NCI-H128 (cell line): ENCODE data around the gene MCRIP2.

Experiments
- DNase-seq: peaks from one replicate; lab custom pipeline; 2025; ENCODE audit not compliant: unreplicated experiment; lab: John Stamatoyannopoulos, UW

The MCRIP2 gene

GRCh38 chr16:667780-668518, 26.3 kb downstream of the MCRIP2 start, which contains the start of gene RHOT2:
Gene RHOT2, plus strand, starts transcription at chr16:668132. Its CDS starts 68 bp downstream, at chr16:668200.
- DNase-seq: peak; percentile 75

GRCh38 chr16:668519-669171, 27.0 kb downstream of the MCRIP2 start:
- DNase-seq: no peak

GRCh38 chr16:669666-670065, 28.0 kb downstream of the MCRIP2 start:
- DNase-seq: no peak

- no peak for DNase-seq
Observed at GRCh38 chr16:670485-671352, 29.1 kb downstream of the MCRIP2 start.

GRCh38 chr16:671353-672131, 29.9 kb downstream of the MCRIP2 start:
- DNase-seq: no peak

GRCh38 chr16:672371-672770, 30.7 kb downstream of the MCRIP2 start:
- DNase-seq: no peak

GRCh38 chr16:672851-673250, 31.2 kb downstream of the MCRIP2 start:
- no peak for DNase-seq

GRCh38 chr16:673399-673991, 31.9 kb downstream of the MCRIP2 start:
- no peak for DNase-seq

- DNase-seq: no peak
Observed at GRCh38 chr16:674214-674881, 32.7 kb downstream of the MCRIP2 start.

GRCh38 chr16:674968-675883, 33.6 kb downstream of the MCRIP2 start, which contains the start of gene RHBDL1:
Gene RHBDL1, plus strand, starts transcription at chr16:675671. Its CDS starts 120 bp downstream, at chr16:675791.
- no peak for DNase-seq

GRCh38 chr16:675884-676564, 34.4 kb downstream of the MCRIP2 start:
- no peak for DNase-seq

GRCh38 chr16:676565-676902, 34.9 kb downstream of the MCRIP2 start:
- DNase-seq: no peak

- DNase-seq: peak; percentile 42
Observed at GRCh38 chr16:676913-677312, 35.3 kb downstream of the MCRIP2 start.

- no peak for DNase-seq
Observed at GRCh38 chr16:677316-678190, 35.9 kb downstream of the MCRIP2 start.

GRCh38 chr16:678209-678857, 36.7 kb downstream of the MCRIP2 start:
- DNase-seq: no peak

GRCh38 chr16:678858-679813, 37.5 kb downstream of the MCRIP2 start:
- peak; percentile 28 for DNase-seq
